ENCODE data around the gene RAPGEF2. TPM values are rescaled to one million over a fixed set of nuclear protein-coding genes. Genes with fewer than 3 reads are reported as not detected.

The RAPGEF2 gene
- total RNA-seq, 1 donor: 50.3 TPM

DNA sequence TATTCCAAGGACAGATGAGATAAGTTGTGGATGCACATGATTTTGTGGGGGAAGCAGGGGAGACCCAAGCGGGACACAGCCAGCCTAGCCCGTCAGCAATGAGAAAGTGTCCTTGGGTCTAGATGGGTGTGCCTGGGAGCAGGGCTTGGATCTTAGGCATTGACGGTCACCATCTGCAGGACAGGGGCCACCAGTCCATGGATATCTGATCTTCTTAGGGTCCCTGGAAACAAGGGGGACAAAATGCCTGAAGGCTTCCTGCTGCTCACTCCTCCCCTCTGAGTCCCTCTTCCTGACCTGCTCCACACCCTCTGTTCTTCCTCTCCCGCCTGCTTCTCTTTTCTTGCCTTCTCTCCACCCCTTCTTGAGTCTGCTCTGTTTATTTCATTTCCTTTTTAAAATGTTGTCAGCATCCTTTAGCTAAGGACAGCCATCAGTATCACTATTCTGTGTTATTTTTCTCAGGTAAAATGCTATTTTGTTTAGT lies 298.4 kb downstream of the RAPGEF2 start:
- DNase-seq (ENCODE audit: insufficient read length, low spot score, missing footprints): no peak
- Histone ChIP-seq H3K27ac (ENCODE audit: low read depth, low read length) (peak overlapping the region; percentile 54), H2AFZ (ENCODE audit: low read length) (no peak overlapping the region), H3K9me3 (ENCODE audit: low read depth, low read length) (no peaks in the 10 kb centered on the region), H3K79me2 (ENCODE audit: insufficient read depth, low read length) (no peaks in the 10 kb centered on the region), H3K36me3 (ENCODE audit: insufficient read depth, low read length) (no peaks in the 10 kb centered on the region), H3K4me3 (ENCODE audit: insufficient read depth, low read length) (no peak overlapping the region), H3K4me2 (ENCODE audit: insufficient read depth, low read length) (no peak overlapping the region), H3K27me3 (ENCODE audit: insufficient read depth, low read length) (no peaks in the 10 kb centered on the region), H4K20me1 (ENCODE audit: insufficient read depth, low read length) (no peaks in the 10 kb centered on the region), H3K4me1 (ENCODE audit: insufficient read depth, low read length) (peaks cover 19% of the 10 kb centered on the region)
- TF ChIP-seq, protein P1, sequence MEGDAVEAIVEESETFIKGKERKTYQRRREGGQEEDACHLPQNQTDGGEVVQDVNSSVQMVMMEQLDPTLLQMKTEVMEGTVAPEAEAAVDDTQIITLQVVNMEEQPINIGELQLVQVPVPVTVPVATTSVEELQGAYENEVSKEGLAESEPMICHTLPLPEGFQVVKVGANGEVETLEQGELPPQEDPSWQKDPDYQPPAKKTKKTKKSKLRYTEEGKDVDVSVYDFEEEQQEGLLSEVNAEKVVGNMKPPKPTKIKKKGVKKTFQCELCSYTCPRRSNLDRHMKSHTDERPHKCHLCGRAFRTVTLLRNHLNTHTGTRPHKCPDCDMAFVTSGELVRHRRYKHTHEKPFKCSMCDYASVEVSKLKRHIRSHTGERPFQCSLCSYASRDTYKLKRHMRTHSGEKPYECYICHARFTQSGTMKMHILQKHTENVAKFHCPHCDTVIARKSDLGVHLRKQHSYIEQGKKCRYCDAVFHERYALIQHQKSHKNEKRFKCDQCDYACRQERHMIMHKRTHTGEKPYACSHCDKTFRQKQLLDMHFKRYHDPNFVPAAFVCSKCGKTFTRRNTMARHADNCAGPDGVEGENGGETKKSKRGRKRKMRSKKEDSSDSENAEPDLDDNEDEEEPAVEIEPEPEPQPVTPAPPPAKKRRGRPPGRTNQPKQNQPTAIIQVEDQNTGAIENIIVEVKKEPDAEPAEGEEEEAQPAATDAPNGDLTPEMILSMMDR (IDR thresholded peaks at IDR 0.05; ENCODE audit: extremely low read depth, low read depth, low read length): no peak

DNA sequence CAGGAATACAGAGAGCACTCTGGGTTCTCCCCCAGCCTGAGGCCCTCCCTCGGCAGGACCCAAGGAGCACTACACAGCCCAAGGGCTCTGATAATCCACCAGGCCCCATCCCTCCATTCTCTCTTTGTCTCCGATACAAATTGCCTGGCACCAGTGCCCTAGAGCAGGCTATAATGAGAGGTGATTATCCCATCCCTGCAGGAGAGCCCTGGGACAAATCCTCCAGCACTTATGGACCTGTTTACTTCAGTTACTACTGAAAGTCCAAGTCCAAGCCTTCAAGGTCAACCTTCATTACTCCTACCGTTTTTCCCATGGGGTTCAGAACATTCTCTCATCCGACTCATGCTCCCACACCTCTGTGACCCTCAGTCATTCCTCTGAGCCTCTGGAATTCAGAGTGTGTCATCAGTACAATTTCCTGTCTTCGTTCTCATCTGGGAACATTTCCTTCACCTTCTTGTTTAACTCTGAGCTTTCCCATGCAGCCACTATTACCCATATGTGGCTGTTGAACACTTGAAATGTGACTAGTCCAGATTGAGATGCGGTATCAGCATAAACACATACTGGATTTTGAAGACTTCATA lies 299.0 kb downstream of the RAPGEF2 start:
- Histone ChIP-seq H3K4me2 (ENCODE audit: insufficient read depth, low read length) (peak overlapping the region; percentile 23), H3K27ac (ENCODE audit: low read depth, low read length) (peak overlapping the region; percentile 54), H2AFZ (ENCODE audit: low read length) (peak overlapping the region; percentile 35), H3K4me3 (ENCODE audit: insufficient read depth, low read length) (no peak overlapping the region), H3K4me1 (ENCODE audit: insufficient read depth, low read length) (peaks cover 19% of the 10 kb centered on the region), H3K79me2 (ENCODE audit: insufficient read depth, low read length) (no peaks in the 10 kb centered on the region), H3K27me3 (ENCODE audit: insufficient read depth, low read length) (no peaks in the 10 kb centered on the region), H3K36me3 (ENCODE audit: insufficient read depth, low read length) (no peaks in the 10 kb centered on the region), H4K20me1 (ENCODE audit: insufficient read depth, low read length) (no peaks in the 10 kb centered on the region), H3K9me3 (ENCODE audit: low read depth, low read length) (no peaks in the 10 kb centered on the region)
- TF ChIP-seq, protein P1 (IDR thresholded peaks at IDR 0.05; ENCODE audit: extremely low read depth, low read depth, low read length): no peak
- DNase-seq (ENCODE audit: insufficient read length, low spot score, missing footprints): no peak

Small RNA genes within 50 kb of the gene (small RNA-seq; reads per million reads assigned to genes)
- gene AC074344.1 (not detected), gene MIR3688-1 (not detected), gene RF00019 (not detected)

Measured in osteoblast (primary cell).